Osteocyte (in vitro differentiated cells): Measurements from ENCODE around the gene ROR1. TPM values are rescaled to one million over a fixed set of nuclear protein-coding genes. Genes with fewer than 3 reads are reported as not detected.

Source experiments
- DNase-seq: peaks from one replicate; pipeline ENCODE4 v3.0.0; 2021; ENCODE audit warnings: mixed read lengths; ENCODE audit not compliant: unreplicated experiment; ENCODE audit errors: extremely low spot score
- H3K27ac Mint-ChIP-seq: one replicate; pipeline ENCODE4 v1.8.0; 2021; ENCODE audit warnings: mild to moderate bottlenecking, mixed read lengths; ENCODE audit not compliant: unreplicated experiment
- H3K27me3 Mint-ChIP-seq: one replicate; pipeline ENCODE4 v1.8.0; 2021; ENCODE audit warnings: mixed read lengths; ENCODE audit not compliant: unreplicated experiment
- H3K36me3 Mint-ChIP-seq: one replicate; pipeline ENCODE4 v1.8.0; 2021; ENCODE audit warnings: mixed read lengths; ENCODE audit not compliant: unreplicated experiment
- H3K4me1 Mint-ChIP-seq: one replicate; pipeline ENCODE4 v1.8.0; 2021; ENCODE audit warnings: mixed read lengths; ENCODE audit not compliant: unreplicated experiment
- H3K4me3 Mint-ChIP-seq: one replicate; pipeline ENCODE4 v1.8.0; 2021; ENCODE audit warnings: mild to moderate bottlenecking, moderate library complexity, mixed read lengths; ENCODE audit not compliant: unreplicated experiment
- H3K9me3 Mint-ChIP-seq: one replicate; pipeline ENCODE4 v1.8.0; 2021; ENCODE audit warnings: mixed read lengths; ENCODE audit not compliant: unreplicated experiment
- total RNA-seq: library from RNA; stranded (reverse); gene quantifications from 2 replicates; pipeline ENCODE4 v1.2.1, GENCODE V29; 2021
- TF ChIP-seq, protein P1 (sequence below): fragments of 200-600 bp; sonication (generic); IDR thresholded peaks from 2 replicates; pipeline ENCODE4 v1.5.0; 2021; ENCODE audit warnings: antibody characterized with exemption, mild to moderate bottlenecking, moderate library complexity

ROR1 gene
- total RNA-seq, 1 donor from 2014 or later = 20.6 TPM

GRCh38 chr1:64059556-64059955 lies 285.7 kb downstream of the ROR1 start:
- H3K9me3 Mint-ChIP-seq = peaks cover 26% of the 10 kb centered on the region
- peaks cover 21% of the 10 kb centered on the region for H3K36me3 Mint-ChIP-seq
- TF ChIP-seq, protein P1, sequence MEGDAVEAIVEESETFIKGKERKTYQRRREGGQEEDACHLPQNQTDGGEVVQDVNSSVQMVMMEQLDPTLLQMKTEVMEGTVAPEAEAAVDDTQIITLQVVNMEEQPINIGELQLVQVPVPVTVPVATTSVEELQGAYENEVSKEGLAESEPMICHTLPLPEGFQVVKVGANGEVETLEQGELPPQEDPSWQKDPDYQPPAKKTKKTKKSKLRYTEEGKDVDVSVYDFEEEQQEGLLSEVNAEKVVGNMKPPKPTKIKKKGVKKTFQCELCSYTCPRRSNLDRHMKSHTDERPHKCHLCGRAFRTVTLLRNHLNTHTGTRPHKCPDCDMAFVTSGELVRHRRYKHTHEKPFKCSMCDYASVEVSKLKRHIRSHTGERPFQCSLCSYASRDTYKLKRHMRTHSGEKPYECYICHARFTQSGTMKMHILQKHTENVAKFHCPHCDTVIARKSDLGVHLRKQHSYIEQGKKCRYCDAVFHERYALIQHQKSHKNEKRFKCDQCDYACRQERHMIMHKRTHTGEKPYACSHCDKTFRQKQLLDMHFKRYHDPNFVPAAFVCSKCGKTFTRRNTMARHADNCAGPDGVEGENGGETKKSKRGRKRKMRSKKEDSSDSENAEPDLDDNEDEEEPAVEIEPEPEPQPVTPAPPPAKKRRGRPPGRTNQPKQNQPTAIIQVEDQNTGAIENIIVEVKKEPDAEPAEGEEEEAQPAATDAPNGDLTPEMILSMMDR = no peak
- H3K27ac Mint-ChIP-seq = no peak overlapping the region
- H3K27me3 Mint-ChIP-seq = no peaks in the 10 kb centered on the region
- no peak overlapping the region for H3K4me3 Mint-ChIP-seq
- no peak for DNase-seq
- H3K4me1 Mint-ChIP-seq = peaks cover 32% of the 10 kb centered on the region

DNA sequence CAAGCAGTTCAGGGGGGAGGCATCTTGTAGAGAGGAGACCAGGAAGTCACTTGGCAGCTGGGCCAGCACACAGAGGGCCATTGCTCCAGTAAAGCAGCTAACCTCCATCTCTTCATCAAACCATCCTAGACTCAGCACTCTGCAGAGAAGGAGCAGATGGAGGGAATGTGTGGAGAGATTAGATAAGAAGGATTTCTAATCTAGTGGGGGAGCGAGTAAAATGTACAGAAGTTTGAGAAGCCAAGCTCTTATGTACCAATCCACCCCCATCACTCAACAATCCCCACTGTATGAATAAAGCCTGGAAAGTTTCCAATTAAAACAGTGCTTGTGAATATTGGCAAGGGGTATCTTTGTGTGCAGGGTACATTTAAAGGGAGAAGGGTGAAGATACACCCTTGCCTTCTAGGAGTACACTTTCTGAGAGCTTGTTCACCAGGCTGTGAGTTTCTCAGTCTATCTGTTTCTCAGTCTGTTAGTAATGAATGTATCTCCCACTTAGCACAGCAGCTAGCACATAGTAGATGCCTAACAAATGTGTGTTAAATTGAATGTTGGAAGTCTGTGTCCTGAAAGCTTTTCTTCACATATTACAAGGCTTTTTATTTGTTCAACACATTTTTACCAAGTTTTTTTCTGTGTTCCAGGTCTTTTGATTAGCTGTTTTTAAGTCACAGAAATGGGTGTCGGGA lies 286.9 kb downstream of the ROR1 start:
- peaks cover 33% of the 10 kb centered on the region for H3K4me1 Mint-ChIP-seq
- H3K36me3 Mint-ChIP-seq = peaks cover 21% of the 10 kb centered on the region
- no peak for DNase-seq
- TF ChIP-seq, protein P1 = no peak
- H3K27ac Mint-ChIP-seq = no peak overlapping the region
- no peaks in the 10 kb centered on the region for H3K27me3 Mint-ChIP-seq
- H3K9me3 Mint-ChIP-seq = peaks cover 26% of the 10 kb centered on the region
- H3K4me3 Mint-ChIP-seq = no peak overlapping the region

- Mint-ChIP-seq H3K27ac (no peak overlapping the region), H3K4me3 (no peak overlapping the region), H3K27me3 (no peaks in the 10 kb centered on the region), H3K4me1 (peaks cover 33% of the 10 kb centered on the region), H3K36me3 (peaks cover 21% of the 10 kb centered on the region), H3K9me3 (peaks cover 26% of the 10 kb centered on the region)
- DNase-seq = no peak
- TF ChIP-seq, protein P1 = no peak
Observed at GRCh38 chr1:64061430-64062104, 287.8 kb downstream of the ROR1 start.

DNA sequence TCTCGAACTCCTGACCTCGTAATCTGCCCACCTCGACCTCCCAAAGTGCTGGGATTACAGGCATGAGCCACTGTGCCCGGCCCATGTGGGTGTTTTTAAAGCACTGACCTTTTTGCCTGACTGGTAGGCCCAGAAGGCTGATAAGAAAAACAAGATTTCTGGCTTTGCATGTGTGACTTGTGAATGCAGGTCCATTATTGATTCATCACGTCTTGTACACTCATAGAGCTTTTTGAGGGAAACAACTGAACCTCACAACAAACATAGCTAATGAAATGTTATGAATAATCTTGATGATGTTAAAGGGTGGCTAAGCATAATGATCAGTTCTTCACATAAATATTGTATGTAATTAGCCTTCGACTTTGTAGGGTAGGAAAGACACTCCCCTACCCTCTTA lies 288.7 kb downstream of the ROR1 start:
- Mint-ChIP-seq H3K27ac (peak overlapping the region; percentile 36), H3K36me3 (peaks cover 21% of the 10 kb centered on the region), H3K9me3 (peaks cover 20% of the 10 kb centered on the region), H3K27me3 (no peaks in the 10 kb centered on the region), H3K4me3 (no peak overlapping the region), H3K4me1 (peaks cover 33% of the 10 kb centered on the region)
- TF ChIP-seq, protein P1 = no peak
- no peak for DNase-seq

DNA sequence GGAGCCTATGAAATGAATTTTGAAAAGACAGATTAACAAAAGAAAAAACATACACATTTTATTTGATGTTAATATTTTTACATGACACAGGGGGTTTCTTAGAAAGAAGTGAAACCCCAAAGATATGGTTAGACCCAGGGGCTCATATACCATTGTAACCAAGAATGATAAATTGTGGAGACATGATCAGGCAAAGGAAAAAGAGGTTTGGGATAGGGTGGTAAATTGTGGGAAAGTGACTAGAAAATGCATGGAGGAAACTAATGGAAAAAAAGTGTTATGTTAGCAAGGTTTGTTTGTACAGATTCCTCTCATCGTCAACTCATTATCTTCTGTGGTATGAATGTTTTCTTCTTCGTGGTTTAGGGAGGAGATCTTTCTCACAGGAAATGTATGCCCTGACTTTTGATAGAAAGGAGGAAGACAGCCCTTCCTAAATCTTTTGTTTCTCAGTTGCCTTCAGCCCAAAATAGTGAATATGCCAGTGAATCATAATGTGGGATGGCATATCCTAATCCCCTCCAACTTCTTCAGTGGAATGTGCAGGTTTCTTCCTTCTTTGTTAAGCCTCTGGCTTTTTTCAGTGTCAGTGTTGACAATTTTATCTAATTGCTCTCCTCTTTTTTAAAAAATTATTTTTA lies 289.2 kb downstream of the ROR1 start:
- H3K27ac Mint-ChIP-seq = peak overlapping the region; percentile 36
- DNase-seq = no peak
- peaks cover 33% of the 10 kb centered on the region for H3K4me1 Mint-ChIP-seq
- H3K27me3 Mint-ChIP-seq = no peaks in the 10 kb centered on the region
- peaks cover 16% of the 10 kb centered on the region for H3K36me3 Mint-ChIP-seq
- no peak overlapping the region for H3K4me3 Mint-ChIP-seq
- TF ChIP-seq, protein P1 = no peak
- peaks cover 15% of the 10 kb centered on the region for H3K9me3 Mint-ChIP-seq
